Brain microvascular endothelial cell (primary cell): Measurements from ENCODE around the gene LENEP.

Source experiments
- DNase-seq: peaks from one replicate; pipeline ENCODE4 v3.0.0-alpha.2; 2020
- H3K27ac ChIP-seq: fragments of 250-450 bp; sonication (Bioruptor Pico); 2 replicates; pipeline ENCODE4 v1.5.1; 2020; ENCODE audit warnings: mild to moderate bottlenecking, moderate library complexity
- H3K27me3 ChIP-seq: fragments of 250-450 bp; sonication (Bioruptor Pico); replicated peaks from 2 replicates; pipeline ENCODE4 v1.5.1; 2020; ENCODE audit warnings: mild to moderate bottlenecking
- H3K36me3 ChIP-seq: fragments of 250-450 bp; sonication (Bioruptor Pico); replicated peaks from 2 replicates; pipeline ENCODE4 v1.5.1; 2020; ENCODE audit warnings: mild to moderate bottlenecking
- H3K4me3 ChIP-seq: 2 replicates; pipeline ENCODE4 v1.5.1; 2011; ENCODE audit warnings: low read depth, mild to moderate bottlenecking, control low read depth, low read length, moderate library complexity
- in situ Hi-C: cut with HindIII; loops from 2 replicates; pipeline ENCODE4 v1.10.0; 2017; ENCODE audit warnings: low sequenced_read_pairs, low pct_ligation_motif_present
- TF ChIP-seq, protein P1 (sequence below): IDR thresholded peaks from 2 replicates; pipeline ENCODE4 v1.5.1; 2011; ENCODE audit warnings: low read depth, mild to moderate bottlenecking, moderate library complexity, low read length, control low read depth, inconsistent platforms; ENCODE audit errors: missing control alignments

The LENEP gene

DNA sequence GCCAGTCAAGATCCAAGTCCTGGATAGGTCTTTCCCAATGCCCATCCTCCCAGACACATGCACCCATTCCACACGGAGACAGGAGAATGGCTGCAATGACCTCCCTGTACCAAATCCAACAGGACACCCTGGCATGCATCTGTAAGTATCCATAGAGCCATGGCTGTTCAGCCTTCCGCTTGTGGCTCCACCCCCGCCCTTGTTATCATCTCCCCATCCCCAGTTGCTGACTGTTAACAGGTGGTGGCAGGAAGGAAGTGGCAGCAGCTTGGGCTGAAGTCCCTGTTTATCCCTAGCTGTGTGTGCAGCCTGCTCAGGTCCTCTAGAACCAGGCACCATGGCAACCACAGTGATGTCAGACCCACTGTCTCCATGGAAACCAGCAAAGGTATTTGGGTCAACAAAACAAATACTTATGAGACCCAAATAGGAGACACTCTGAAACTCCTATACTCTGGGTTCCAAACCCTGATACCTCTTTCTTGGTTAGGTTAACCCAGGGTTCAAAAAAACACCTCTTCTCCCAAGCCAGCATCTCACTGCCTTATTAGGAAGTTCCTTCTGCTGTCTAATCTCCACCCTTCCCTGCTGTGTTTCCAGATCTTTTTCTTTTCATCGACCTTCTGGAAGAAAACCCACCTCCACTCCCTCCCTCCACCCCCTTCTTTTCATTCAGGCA, 38.2 kb upstream of the LENEP start:
- in situ Hi-C loops = no loop called here
- H3K27me3 ChIP-seq = no peaks in the 10 kb centered on the region
- H3K4me3 ChIP-seq = peak overlapping the region; percentile 74
- H3K36me3 ChIP-seq = no peaks in the 10 kb centered on the region
- DNase-seq = peak; percentile 90
- peak overlapping the region; percentile 84 for H3K27ac ChIP-seq
- TF ChIP-seq, protein P1, sequence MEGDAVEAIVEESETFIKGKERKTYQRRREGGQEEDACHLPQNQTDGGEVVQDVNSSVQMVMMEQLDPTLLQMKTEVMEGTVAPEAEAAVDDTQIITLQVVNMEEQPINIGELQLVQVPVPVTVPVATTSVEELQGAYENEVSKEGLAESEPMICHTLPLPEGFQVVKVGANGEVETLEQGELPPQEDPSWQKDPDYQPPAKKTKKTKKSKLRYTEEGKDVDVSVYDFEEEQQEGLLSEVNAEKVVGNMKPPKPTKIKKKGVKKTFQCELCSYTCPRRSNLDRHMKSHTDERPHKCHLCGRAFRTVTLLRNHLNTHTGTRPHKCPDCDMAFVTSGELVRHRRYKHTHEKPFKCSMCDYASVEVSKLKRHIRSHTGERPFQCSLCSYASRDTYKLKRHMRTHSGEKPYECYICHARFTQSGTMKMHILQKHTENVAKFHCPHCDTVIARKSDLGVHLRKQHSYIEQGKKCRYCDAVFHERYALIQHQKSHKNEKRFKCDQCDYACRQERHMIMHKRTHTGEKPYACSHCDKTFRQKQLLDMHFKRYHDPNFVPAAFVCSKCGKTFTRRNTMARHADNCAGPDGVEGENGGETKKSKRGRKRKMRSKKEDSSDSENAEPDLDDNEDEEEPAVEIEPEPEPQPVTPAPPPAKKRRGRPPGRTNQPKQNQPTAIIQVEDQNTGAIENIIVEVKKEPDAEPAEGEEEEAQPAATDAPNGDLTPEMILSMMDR = no peak

DNA sequence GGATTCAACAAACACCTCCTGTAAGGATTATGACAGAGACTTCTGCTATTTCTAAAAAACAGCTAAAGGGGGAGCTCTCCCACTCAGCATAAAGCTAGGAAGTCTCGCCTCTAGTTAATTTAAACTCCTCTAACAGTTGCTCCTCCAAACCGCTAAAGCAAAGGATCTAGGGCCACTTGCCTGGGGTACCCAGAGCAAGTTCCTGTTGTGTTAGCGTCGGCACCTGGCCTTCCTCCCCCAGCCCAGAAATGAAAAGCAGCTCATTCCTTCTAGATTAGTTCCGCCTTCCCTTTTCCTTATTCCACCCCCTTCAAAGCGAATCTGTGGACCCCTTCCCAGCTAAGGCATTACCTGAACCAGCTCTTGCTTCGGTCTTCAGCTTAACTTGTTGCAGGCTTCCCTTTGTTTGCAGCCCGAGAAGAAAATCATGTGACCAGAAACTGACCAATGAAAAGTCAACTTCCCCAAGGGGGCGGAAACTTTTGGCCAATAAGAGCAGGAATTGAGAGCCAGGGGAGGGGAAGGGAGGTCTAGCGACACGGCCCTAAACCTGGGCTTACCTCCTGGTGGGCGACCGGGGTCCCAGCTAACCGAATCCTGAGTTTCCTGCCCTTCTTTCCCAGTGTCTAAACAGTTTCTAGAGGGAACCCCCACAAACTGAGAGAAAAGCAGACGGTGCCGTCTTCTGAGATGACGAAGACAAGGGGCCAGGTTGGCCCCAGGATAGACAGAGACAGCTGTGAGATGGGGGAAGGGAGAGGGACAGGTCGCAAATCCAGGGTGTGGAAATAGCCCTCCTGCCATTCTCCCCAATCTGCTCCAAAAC, 37.5 kb upstream of the LENEP start, which contains the start of gene PBXIP1:
Gene PBXIP1 (minus strand): TSS at position 382 of the 826 bp plus-strand sequence. CDS start 2,378 bp downstream, outside the sequence.
- Histone ChIP-seq H3K27me3 (no peaks in the 10 kb centered on the region), H3K27ac (peak within 1 kb of the TSS; percentile 84), H3K4me3 (peak within 1 kb of the TSS; percentile 74), H3K36me3 (no peaks in the 10 kb centered on the region)
- TF ChIP-seq, protein P1 = peak; percentile 52
- peak; percentile 92 for DNase-seq
- in situ Hi-C loops = no loop called here

DNA sequence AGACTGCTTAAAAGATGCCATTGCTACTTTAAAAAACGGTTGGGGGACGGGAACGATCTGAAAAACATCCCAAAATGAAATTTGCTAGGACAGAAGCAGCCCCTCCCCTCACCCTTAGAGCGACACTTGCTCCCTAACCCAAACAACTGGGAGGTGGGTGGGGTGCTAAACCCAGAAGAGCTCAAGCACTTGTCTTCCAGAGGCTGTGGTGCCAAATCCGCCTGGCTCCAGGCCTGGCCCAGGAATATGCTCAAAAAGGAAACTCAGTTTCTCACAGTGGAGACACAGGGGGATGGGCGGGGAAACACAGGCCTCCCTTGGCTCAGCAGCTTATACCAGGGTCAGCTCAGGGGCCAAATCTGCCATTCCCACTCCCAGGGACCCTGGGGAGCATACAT, 36.8 kb upstream of the LENEP start:
- no peak for DNase-seq
- in situ Hi-C loops = no loop called here
- TF ChIP-seq, protein P1 = no peak
- Histone ChIP-seq H3K4me3 (peak overlapping the region; percentile 74), H3K27ac (no peak overlapping the region), H3K27me3 (no peaks in the 10 kb centered on the region), H3K36me3 (no peaks in the 10 kb centered on the region)

- Histone ChIP-seq H3K27ac (no peak overlapping the region), H3K27me3 (no peaks in the 10 kb centered on the region), H3K36me3 (peaks cover 3% of the 10 kb centered on the region), H3K4me3 (no peak overlapping the region)
- TF ChIP-seq, protein P1 = no peak
- no peak for DNase-seq
- in situ Hi-C loops = no loop called here
Observed at GRCh38 chr1:154957091-154957657, 36.2 kb upstream of the LENEP start.

DNA sequence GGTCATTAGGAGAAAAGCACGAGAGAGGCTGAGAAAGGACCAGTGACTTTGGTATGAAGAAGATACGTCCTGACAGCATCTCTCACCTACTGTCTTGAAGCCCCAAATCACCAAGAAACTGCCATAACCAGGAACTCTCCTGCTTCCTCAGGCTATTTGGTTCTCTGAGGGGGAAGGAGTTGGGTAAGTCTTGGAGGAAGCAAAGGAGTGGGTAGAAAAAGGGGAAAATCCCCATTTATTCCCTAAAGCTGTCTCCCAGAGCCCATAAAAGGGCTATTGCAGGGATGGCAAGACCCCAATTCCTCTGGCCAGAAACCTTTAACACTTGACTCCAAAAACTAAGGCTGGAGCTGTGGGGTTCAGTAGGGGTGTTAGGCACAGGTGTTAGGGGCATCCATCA, 35.4 kb upstream of the LENEP start:
- TF ChIP-seq, protein P1 = no peak
- H3K4me3 ChIP-seq = no peak overlapping the region
- no peak overlapping the region for H3K27ac ChIP-seq
- DNase-seq = no peak
- no peaks in the 10 kb centered on the region for H3K27me3 ChIP-seq
- peaks cover 8% of the 10 kb centered on the region for H3K36me3 ChIP-seq
- in situ Hi-C loops = no loop called here
